D721Med (cell line): ENCODE measurements around the gene FLT3.
"Not testable (repeated sequence)": the region's sequence is repeated elsewhere in the genome, so short reads cannot be mapped to it uniquely, and the experiment has no call there.

Experiments used
- DNase-seq: peaks from one replicate; pipeline ENCODE4 v3.0.0; 2011; ENCODE audit warnings: low spot score; ENCODE audit not compliant: insufficient read length
- FAIRE-seq: peaks from 2 replicates; lab custom pipeline; 2011; peaks lifted over from hg19 to GRCh38; lab: Jason Lieb, UNC
- CTCF ChIP-seq: IDR thresholded peaks from 2 replicates; pipeline ENCODE4 v1.5.1; 2012; ENCODE audit warnings: mild to moderate bottlenecking, control low read depth; ENCODE audit not compliant: insufficient read depth; ENCODE audit errors: missing control alignments

Gene FLT3

GRCh38 chr13:27965343-27965739, 135.0 kb downstream of the FLT3 start:
- TF ChIP-seq CTCF, result no peak
- no peak for DNase-seq
- no peak for FAIRE-seq

- FAIRE-seq, result no peak
- DNase-seq, result no peak
- no peak for TF ChIP-seq CTCF
These were observed 135.5 kb downstream of the FLT3 start for GRCh38 chr13:27964741-27965323.

GRCh38 chr13:27964206-27964605, 136.2 kb downstream of the FLT3 start:
- DNase-seq, FAIRE-seq: not testable (repeated sequence)

- DNase-seq, result no peak
- TF ChIP-seq CTCF, result no peak
- no peak for FAIRE-seq
These were observed 136.9 kb downstream of the FLT3 start for GRCh38 chr13:27963491-27963890.

GRCh38 chr13:27962982-27963381, 137.4 kb downstream of the FLT3 start:
- FAIRE-seq, result no peak

GRCh38 chr13:27962128-27962841, 138.1 kb downstream of the FLT3 start:
- DNase-seq, result no peak
- FAIRE-seq, result no peak
- no peak for TF ChIP-seq CTCF

More at GRCh38 chr13:27962982-27963381, 137.4 kb downstream of the FLT3 start:
- no peak for TF ChIP-seq CTCF
- DNase-seq, result no peak

- TF ChIP-seq CTCF, result no peak
- no peak for DNase-seq
- no peak for FAIRE-seq
These were observed 138.9 kb downstream of the FLT3 start for GRCh38 chr13:27961227-27962085.
